HG03565 (cell line): Measurements from ENCODE around the gene ACTL7B.
"Not testable (repeated sequence)": the region's sequence is repeated elsewhere in the genome, so short reads cannot be mapped to it uniquely, and the experiment has no call there.

Experiments used
- ATAC-seq: cut with Tn5 transposase; IDR thresholded peaks from one replicate; pipeline ENCODE4 v1.9.1; 2021; ENCODE audit warnings: mild to moderate bottlenecking, moderate library complexity; ENCODE audit not compliant: unreplicated experiment

ACTL7B gene, protein sequence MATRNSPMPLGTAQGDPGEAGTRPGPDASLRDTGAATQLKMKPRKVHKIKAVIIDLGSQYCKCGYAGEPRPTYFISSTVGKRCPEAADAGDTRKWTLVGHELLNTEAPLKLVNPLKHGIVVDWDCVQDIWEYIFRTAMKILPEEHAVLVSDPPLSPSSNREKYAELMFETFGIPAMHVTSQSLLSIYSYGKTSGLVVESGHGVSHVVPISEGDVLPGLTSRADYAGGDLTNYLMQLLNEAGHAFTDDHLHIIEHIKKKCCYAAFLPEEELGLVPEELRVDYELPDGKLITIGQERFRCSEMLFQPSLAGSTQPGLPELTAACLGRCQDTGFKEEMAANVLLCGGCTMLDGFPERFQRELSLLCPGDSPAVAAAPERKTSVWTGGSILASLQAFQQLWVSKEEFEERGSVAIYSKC

DNA sequence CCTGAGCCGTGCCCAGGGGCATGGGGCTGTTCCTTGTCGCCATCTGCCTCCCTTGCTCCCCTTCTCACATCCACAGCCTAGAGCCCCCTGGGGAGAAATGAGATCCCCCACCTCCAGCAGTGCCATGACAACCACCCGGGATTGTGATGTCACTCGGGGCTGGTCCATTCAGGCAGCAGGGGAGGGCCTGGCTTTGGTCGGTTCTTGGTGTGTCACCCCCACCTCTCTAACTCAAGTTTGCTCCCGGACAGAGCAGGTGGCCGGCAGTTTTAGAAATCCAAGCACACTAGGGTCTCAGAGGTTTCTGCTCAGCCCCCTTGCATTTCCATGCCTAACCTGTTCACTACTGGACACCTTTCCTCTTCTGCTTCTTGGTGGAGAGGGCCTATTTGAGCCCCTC lies at the start of gene ACTL7B:
Gene ACTL7B, minus strand, starts transcription at position 99 of the 400 bp plus-strand sequence. Its CDS starts 56 bp downstream, at position 43.
- no peak for ATAC-seq

DNA sequence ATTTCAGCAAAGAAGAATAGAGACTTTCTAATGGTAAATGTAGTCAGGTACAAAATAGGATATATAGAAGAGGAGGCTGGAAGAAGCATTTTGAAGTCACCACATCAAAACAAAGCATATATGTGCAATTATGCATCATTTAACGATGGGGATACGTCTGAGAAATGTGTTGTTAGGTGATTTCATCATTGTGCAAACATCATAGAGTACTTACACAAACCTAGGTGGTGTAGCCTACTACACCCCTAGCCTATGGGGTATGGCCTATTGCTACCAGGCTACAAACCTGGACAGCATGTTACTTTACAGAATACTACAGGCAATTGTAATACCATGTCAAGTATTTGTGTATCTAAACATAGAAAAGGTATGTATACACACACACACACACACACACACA lies 49.7 kb upstream of the ACTL7B start:
- no peak for ATAC-seq

DNA sequence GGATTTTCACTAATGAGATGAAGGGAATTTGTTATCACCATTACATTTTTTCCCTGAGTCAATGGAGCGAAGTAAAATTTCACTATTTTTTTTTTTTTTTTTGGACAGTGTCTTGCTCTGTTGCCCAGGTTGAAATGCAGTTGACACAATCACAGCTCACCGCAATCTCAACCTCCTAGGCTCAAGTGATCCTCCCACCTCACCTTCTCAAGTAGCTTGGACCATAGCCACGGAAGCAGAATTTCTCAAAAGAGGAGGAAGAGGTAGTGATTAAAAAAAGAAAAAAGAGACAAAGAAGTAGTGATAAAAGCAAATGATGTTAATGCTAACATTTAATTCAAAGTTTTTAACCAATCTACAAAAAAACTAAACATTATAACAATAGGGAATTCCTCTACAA lies 48.4 kb upstream of the ACTL7B start:
- ATAC-seq: no peak

DNA sequence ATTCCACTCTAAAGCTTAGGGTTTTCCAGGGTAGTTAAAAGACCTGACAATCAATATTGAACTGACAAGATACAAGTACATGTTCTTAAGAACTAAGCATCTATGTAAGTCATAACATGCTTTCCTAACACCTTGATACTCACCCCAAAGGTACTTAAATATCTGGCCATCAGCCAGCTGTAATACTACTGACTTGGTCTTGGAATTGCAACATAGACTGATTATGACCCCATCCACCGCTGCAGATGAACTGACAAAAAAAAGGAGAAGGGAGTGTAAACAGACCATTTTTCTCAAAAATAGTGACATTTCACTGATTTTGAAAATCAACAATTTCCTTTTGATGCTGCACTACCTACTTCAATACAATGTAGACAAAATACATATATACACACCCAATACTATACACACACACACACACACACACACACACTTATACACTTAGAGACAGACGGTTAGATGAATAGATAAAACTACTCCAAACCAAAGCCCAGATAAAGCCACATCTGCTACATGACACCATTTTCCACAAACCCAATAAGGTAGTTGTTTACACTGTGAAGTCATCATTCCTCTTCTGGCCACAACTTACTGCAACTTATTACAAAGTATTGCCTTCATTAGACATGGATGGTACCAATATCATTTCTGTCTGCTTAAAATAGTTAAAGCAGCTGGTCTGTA lies 47.8 kb upstream of the ACTL7B start:
- no peak for ATAC-seq

DNA sequence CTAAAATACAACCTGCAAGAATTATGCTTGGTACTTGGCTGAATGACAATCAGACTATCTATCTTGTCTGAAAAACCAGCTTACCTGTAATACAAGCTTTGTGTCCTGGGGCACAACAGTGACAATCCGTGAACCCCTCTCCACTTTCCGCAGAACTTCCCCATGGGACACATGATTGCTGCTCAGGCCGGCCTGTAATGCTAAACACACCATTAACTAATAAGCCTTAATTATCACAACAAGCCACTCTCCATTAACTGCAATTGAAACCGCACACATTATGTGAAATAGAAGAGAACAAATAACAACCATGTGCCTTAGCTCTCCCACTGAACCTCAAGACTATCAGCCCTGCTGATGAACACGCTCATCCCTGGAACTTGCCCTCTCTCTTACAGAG lies 44.4 kb upstream of the ACTL7B start:
- no peak for ATAC-seq

DNA sequence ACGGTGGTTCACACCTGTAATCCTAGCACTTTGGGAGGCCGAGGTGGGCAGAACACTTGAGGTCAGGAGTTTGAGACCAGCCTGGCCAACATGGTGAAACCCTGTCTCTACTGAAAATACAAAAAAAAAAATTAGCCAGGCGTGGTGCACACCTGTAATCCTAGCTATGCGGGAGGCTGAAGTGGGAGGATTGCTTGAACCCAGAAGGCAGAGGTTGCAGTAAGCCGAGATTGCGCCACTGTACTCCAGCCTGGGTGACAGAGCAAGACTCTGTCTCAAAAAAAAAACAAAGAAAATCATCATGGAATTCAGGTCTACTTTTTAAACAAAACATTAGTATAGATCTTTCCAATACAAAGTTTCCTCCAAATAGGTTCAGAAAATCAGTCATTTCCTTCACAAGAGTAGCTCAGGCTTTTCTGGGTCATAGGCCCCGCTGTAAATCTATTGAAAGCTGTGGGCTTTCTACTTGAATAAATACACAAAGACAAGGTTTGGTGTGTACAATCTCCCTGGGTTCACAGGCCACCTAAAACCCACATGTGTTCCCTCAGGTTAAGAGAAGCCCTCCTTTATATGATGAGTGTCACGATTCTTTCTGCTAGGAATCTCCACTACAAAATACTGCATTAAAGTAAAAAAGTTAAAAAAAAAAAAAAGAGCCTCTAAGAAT lies 43.4 kb upstream of the ACTL7B start:
- not testable (repeated sequence) for ATAC-seq

DNA sequence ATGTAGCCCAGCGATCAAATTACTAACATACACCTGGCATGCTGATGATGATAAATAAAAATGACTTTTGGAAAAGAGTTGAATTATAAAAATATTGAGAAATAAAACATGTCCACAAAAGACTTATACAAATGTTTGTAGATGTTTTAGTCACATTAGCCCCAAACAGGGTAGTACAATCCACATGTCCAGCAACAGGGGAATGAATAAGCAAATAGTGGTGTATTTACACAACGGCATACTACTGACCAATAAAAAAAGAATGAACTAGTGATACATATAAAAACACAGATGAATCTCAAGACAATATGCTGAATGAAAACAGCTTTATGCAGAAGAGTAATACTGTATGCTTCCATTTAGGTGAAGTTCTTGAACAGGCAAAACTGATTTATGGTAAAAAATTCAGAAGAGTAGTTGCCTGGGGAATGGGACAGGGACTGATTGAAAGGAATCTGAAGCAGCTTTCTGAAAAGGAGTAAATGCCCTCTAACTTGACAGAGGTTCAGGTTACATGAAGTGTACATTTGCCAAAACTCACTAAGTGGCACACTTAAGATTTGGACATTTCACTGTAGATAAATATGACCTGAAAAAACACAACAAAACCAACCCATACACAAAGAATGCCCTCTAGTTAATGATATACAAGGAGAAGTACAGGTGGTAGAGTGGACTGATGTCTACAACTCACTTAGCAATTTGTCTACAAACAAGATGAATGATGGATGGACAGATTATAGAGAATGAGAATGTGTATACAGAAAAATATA lies 41.7 kb upstream of the ACTL7B start:
- no peak for ATAC-seq

DNA sequence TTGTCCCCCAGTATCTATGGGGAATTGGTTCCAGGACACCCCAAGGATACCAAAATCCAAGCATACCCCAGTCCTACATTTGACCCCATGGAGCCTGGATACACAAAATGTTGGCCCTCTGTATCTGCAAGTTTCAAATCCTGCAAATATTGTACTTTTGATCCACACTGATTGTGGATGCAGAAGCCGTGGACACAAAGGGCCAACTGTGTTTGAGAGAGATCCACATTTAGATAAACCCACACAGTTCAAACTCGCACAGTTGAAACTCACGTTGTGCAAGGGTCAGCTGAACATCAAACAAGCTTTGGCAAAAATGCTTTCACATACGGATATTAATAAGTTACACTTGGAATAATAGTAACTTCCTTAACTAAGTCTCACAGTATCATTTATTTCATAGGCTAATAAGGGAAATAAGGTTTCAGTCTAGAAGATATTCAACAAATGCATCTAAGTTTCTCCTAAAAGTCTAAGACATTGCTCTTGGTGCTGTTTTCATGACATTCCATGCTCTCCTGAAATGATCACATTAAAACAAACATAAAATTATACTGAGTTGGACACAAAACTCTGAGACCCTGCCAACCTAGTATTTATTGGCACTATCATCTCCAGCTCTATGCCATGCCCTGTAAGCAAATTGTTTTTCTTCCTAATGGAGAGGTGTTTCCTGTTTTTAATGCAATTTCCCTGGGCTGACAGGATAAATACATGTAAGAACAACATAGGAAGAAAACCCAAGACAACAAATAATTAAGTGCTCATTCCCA lies 38.6 kb upstream of the ACTL7B start:
- ATAC-seq: no peak

DNA sequence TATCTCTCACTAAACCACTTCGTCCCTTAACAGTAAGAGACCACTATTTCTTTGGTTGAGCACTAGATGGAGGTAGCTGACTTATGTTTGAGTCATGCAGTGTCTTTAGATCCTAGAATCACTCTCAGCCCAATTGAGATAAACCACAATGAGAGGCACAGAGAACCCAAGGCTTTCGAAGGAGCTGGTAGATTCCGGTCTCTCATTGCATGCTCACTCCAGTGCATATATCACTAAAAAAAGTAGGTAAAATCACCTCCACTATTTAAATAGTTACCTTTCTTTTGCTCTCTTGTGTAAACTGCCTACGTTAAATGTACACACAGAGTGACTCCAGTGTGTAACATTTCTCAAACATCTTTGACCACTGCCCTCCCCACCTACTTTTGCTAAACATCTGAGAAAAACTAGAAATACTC lies 33.9 kb upstream of the ACTL7B start:
- no peak for ATAC-seq

DNA sequence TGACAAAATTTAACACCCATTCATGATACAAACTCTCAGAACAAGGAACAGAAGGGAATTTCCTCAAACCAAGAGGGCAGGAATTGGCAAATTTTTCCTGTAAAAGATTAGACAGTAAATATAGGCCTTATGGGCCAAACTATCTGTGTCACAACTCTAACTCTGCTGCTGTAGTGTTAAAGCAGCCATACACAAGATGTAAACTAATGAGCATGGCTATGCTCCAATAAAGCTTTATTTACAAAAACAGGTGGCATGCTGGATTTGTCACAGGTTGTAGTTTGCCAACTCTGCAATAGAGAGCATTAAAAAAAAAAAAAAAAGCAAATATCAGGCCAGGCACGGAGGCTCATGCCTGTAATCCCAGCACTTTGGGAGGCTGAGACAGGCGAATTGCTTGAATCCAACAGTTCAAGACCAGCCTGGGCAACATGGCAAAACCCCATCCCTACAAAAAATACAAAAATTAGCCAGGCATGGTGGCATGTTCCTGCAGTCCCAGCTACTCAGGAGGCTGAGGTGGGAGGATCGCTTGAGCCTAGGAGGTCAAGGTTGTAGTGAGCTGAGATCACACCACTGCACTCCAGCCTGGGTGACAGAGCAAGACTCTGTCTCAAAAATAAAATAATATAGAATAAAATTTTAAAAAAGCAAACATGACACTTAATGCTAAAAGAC lies 30.9 kb upstream of the ACTL7B start:
- not testable (repeated sequence) for ATAC-seq

DNA sequence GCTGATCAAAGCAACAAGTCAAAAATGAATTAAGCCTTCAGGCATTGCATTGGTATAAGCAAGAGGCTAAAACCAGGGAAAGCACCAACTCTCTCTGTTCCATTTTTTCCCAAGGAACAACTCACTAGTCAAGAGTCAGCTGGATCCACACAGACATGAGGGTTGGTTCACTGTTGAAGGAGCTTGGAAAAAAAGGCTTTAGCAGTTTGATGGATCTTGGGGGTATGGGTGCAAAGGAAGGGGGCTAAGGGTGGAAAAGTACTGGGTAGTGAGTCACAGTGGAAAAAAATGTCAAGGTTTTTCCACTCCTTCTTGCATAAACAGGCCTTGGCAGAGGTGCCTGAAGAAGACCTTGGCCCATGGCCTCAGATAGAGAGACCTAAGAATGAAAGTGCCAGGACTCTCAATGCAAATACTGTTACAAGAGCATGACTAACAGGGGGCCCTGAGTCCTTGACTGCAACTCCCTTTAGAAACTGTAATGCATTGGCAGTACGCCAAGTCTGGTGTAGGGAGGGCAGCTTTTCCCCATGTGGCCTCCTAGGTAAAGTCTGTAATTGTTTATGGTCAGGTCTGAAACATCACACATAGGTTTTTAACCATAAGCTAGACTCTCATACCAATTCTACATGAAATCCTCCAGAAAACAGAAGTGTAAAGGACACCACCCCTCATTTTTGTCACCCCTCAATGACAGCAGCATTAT lies 30.0 kb upstream of the ACTL7B start:
- peak; percentile 94 for ATAC-seq

DNA sequence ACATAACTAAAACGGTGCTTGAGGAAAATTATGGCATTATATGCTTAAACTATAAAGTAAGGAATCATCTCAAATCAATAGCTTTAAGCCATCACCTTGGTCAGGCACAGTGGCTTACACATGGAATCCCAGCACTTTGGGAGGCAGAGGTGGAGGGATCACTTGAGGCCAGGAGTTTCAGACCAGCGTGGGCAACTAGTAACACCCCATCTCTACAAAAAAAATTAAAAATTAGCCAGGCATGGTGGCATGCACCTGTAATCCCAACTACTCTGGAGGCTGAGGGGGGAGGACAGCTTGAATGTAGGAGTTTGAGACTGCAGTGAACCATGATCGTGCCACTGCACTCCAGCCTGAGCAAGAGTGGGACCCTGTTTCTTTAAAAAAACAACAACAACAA lies 28.9 kb upstream of the ACTL7B start:
- ATAC-seq: no peak

DNA sequence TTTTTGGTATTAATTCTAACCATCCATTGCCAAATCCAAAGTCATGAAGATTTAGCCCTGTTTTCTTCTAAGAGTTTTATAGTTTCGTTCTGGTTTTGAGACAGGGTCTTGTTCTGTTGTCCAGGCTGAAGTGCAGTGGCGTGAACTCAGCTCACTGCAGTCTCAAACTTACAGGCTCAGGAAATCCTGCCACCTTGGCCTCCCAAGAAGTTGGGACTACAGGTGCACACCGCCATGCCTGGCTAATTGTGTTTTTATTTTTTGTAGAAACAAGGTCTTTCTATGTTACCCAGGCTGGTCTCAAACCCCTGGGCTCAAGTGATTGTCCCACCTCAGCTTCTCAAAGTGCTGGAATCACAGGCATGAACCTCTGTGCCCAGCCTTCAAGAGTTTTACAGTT lies 27.3 kb upstream of the ACTL7B start:
- no peak for ATAC-seq

DNA sequence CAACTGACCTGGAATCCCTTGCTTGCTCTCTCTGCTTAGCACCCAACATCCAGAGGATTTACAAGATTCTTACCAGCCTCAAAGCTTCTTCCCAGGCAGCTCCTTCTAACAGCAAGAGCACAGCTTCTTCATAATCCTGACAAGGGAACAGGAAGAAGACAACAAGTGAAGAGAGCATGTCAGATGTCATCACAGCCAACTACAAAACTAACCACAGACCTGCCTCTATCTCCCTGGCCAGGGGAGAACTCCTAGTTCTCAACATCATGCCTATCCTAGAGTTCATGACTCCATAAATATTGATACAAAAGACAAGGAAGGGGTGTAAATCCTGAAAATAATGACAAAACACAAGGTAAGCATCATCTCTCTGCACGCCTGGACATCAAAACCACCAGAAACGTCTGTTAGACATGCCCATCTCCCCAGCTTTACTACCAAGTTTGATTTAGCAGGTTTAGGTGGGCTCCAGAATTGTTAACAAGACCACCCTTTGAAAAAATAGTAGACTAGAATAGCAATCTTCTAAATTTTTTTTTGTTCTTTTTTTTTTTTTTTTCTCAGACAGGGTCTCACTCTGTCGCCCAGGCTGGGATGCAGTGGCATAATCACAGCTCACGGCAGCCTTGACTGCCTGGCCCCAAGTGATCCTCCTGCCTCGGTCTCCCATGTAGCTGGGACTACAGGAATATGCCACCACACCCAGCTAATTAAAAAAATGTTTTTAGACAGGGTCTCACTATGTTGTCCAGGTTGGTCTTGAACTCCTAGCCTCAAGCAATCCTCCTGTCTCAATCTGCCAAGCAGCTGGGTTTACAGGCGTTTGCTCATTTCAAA lies 26.5 kb upstream of the ACTL7B start:
- no peak for ATAC-seq

DNA sequence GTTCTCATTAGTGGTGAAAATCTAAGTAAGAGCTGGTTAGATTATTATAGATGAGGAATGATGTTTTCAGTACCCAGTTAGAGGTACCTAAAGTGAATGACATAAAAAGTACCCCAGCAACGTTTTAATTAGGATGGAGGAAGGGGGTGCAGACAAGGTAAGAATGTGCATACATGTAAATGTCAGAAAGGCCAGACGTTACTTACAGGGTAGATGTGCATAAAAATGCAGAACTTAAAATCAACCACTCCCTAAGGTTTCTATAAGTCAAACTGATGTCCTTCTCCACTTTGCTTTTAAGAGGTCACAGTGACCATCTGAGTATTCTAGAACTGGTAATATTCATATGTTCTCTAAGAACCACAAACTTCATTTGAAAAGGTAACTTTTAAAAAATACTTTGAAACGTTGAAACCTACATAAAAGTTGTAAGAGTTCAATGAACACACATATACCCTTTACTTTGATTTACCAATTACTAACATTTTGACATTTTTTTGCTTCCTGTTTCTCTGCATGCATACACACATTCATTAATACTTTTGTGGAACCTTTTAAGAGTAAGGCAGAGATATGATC lies 25.0 kb upstream of the ACTL7B start:
- no peak for ATAC-seq

DNA sequence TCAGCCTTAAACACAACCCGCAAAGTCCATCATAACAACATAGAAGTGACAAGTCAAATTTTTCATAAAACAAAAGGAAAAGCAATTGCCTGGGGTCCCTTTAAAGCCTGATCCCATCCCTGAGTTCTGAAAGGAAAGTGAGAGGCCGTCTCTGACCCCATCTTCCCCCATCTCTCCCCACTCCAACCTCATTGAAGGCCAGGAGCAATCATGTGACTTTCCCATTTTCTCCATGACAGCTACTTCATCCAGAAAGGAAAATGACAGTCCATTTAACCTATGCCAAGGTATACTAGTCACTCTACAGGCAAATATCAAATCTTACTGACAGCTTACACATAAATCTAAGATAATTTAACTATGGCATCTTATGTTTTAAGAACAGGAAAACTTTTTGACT lies 21.7 kb upstream of the ACTL7B start:
- no peak for ATAC-seq

DNA sequence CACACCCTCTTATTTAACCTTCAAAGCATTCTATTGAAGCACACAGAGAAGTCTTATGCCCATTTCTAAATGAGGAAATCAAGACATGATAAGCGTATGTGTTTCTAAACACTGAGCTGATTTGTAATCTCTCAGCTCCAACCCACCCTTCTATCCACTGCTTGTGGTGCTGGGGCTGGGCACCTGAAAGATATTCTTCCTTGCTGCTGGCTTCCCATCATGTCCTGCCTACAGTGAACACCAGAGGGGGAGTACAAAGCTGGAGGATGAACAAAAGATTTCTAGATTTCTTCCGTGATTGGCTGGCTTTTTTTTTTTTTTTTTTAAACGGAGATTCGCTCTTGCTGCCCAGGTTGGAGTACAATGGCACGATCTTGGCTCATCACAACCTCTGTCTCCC lies 20.6 kb upstream of the ACTL7B start:
- no peak for ATAC-seq
